ENCODE measurements around the gene DDIT3. TPM values are rescaled to one million over a fixed set of nuclear protein-coding genes. Genes with fewer than 3 reads are reported as not detected.

The DDIT3 gene
- total and polyA plus RNA-seq, 2 of the 8 experiments (the other 6 are each of a cell fraction or from before 2014, with no cell fraction given): 4.9 to 5.7 TPM

- TF ChIP-seq CHD7 (IDR thresholded peaks at IDR 0.05; ENCODE audit: insufficient replicate concordance, low read length) (no peak), FOSL1 (IDR thresholded peaks at IDR 0.05; ENCODE audit: insufficient read depth, low read depth, low read length) (no peak), TCF12 (IDR thresholded peaks at IDR 0.05; ENCODE audit: low read depth, low read length) (no peak)
- TF ChIP-seq, protein P1, sequence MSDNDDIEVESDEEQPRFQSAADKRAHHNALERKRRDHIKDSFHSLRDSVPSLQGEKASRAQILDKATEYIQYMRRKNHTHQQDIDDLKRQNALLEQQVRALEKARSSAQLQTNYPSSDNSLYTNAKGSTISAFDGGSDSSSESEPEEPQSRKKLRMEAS (IDR thresholded peaks at IDR 0.05): no peak
Measured at GRCh38 chr12:57477710-57478681, 42.3 kb downstream of the DDIT3 start (continued).

Measured in H1 (cell line).